DMS79 (cell line): ENCODE measurements around the gene PICALM.
A peak's percentile ranks its signal among the peaks of the same experiment; 100 is the strongest.

Experiments
- DNase-seq: peaks from one replicate; lab custom pipeline; 2025; lab: John Stamatoyannopoulos, UW

PICALM gene

DNA sequence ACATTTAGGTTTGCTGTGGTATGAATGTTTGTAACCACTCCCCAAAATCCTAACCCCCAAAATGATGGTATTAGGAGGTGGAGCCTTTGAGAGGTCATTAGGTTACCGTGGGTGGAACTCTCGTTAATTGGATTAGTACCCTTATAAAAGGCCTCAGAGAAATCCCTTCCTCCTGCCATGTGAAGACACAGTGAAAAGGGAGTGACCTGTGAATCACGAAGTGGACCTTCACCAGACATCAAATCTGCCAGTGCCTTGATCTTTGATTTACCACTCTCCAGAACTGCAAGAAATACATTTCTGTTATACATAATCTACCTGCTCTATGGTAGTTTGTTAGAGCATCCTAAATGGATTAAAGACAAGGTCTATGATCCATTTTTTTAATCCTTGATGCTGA, 12.6 kb upstream of the PICALM start:
- no peak for DNase-seq

DNA sequence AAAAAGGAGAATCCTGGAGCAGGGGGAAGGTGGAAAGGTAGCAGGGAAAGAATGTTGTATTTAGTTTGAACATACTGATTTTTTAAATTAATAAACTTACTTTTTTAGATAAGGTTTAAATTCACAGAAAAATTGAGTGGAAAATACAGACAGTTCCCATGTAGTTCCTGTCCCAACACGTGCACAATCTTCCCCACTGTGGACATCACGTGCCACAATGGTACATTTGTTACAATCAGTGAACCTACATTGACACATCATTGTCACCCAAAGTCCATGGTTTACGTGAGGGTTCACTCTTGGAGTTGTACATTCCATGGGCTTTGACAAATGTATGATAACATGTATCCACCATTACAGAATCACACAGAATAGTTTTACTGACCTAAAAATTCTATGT, 10.5 kb upstream of the PICALM start:
- no peak for DNase-seq

- no peak for DNase-seq
These were observed 5.1 kb upstream of the PICALM start for GRCh38 chr11:86073948-86074347.

- no peak for DNase-seq
These were observed 3.3 kb upstream of the PICALM start for GRCh38 chr11:86072211-86072610.

DNA sequence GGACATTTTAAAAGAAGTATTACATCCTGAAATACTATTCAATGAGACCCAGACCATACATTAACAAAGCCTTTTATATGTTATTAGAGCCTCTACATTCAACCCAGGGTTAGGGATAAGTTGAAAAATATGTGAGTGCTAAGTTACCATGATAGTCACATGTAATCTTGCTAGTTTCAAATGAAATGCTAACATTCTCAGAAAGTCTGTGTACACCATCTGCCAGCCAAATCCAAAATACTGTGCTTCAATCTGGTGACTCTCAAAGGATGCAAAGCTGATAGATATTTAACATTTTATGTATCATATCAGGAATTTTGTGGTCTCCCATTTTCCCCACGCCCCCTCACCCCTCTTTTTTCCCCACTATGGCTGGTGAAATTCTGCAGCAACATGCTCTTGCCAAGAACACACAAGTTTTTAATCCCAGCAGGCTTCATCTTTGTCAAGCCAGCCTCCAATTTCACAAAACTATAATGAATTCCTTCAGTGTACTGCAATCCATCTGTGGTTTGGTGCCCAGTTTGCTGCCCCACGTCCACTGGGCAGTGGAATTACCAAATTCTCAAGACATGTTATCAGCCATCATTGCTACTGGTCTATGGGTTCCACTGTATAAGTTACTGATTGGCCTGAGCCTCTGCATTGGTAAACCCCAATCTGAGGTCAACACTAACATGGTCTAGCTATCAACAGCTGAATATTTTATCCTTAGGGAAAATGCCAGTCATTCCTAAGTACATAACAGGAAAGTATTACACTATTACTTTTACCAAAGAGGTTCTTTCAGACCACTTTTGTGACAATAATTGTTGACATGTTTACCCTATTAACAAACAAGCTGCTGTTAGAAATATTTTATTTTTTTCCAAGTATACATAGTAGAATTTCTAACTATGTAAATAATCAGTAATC, 1.5 kb upstream of the PICALM start:
- DNase-seq, result no peak

DNA sequence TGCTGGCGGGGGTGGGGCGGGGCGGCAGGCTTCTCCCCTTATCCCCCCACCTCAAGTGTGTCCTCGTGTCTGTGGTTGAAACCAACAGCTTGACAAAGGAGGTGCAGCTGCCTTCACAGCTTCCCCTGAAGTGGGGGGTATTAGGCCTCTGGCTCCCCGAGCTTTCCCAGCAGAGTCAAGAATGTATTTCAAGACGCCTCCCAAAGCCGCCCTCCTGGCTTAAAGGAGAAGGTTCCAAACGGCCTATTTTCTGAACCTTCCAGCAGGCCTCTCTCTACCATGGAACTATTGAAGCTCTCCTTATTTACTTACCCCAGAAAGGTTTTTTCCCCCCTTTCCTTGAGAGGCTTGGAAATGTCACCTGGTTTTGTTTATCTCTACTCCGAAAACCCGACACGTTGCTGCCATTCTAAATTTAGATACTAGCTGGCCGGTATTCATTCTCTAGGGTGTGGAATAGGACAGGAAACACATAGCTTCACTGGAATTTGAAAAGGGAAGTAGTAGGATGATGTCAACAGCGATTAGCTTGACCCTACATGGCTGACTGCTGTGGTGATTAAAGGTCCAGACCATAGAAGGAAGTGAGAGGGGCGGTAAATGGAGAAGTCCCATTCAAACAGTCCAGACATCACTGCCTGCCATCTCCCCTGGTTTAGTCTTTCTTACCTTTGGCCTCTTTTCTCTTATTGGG, 671 bp upstream of the PICALM start:
- DNase-seq, result no peak

DNA sequence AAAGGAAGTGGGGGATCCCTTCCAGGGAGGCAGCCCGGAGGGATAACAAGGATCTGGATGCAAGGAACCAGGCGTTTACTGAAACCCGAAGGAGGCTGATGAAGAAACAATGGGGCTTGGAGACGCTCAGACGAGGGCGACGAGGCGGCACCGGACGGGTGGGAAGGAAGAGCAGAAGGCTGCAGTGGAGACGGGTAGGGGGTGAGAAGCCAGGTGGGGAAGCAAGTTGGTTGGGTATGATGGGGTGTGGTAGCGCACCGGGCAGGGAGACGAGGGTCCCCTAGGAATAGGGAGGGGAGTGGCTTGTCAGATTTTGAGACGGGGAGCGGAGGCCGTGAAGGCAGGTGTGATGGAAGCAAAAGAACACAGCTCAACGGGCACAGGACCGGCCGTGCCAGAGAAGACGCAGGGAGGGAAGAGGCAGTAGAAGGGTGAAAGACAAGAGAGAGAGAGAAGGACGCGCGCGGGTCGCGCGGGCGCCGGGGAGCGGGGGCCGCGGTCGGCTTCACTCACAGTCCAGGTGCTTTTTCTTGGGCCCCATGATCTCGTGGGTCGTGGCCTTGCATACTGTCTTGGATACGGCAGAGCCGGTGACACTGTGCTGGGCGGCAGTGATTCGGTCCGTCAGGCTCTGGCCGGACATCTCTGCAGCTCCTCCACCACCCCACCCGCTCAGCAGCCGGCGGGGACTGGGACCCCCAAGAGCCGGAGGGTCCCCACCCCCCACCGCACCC, 579 bp downstream of the PICALM start:
- DNase-seq, result peak; percentile 39

GRCh38 chr11:86067851-86068137, 1.1 kb downstream of the PICALM start:
- peak; percentile 39 for DNase-seq

- peak; percentile 1 for DNase-seq
These were observed 1.7 kb downstream of the PICALM start for GRCh38 chr11:86067009-86067850.

- no peak for DNase-seq
These were observed 2.3 kb downstream of the PICALM start for GRCh38 chr11:86066657-86067008.

- DNase-seq, result no peak
These were observed 2.9 kb downstream of the PICALM start for GRCh38 chr11:86066033-86066432.

DNA sequence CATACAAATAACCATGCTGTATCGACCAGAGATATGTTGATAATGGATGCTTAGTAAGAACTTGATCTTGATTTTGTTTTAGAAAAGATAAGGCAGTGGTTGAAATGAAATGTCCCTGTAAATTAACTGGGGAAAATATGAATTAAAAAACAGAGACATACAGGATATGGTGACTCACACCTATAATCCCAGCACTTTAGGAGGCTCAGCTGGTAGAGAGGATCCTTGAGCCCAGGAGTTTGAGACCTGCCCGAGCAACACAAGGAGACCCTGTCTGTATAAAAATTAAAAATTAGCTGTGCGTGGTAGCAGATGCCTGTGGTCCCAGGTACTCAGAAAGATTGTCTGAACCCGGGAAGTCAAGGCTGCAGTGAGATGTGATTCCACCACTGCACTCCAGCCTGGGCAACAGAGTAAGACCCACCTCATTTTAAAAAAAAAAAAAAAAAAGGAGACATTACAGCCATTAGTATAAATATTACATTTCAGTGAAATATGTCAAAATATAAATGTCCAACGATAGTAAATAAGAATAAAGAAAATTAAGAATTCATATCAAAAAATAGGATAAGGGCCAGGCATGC, 4.6 kb downstream of the PICALM start:
- DNase-seq, result no peak

GRCh38 chr11:86063536-86063935, 5.3 kb downstream of the PICALM start:
- DNase-seq, result no peak

GRCh38 chr11:86062719-86063118, 6.2 kb downstream of the PICALM start:
- no peak for DNase-seq

- DNase-seq, result no peak
These were observed 7.2 kb downstream of the PICALM start for GRCh38 chr11:86061483-86062205.

DNA sequence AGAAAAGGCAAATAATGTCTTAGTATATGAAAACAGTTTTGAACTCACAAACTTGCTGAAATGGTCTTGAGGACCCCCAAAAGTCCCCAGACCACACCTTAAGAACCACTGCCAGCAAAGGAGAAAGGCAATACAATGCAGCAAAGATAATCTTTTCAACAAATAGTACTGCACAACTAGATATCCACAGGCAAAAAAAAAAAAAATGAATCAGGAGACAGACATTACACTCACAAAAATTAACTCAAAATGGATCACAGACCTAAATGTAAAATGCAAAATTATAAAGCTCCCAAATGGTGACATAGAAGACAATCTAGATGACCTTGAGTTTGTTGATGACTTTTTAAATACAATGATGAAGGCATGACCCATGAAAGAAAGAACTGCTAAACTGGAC, 8.3 kb downstream of the PICALM start:
- DNase-seq, result no peak

DNA sequence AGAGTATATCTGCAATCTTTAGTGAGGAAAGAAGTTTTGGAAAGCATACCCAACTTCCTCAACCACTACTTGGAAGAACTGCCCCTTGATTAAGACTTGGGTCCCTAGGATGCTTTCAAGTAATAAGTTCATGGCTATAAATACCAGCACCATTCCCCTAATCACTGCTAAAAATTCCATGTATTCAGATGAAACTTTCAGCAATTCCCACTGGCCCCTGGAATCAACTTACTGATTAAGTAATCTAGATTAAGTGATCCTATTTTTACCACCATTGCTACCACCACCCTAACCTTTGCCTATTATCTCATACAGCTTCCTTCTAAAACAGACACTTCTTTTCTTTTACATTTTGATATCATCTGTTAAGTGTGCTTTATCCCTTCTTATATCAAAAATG, 10.5 kb downstream of the PICALM start:
- no peak for DNase-seq

DNA sequence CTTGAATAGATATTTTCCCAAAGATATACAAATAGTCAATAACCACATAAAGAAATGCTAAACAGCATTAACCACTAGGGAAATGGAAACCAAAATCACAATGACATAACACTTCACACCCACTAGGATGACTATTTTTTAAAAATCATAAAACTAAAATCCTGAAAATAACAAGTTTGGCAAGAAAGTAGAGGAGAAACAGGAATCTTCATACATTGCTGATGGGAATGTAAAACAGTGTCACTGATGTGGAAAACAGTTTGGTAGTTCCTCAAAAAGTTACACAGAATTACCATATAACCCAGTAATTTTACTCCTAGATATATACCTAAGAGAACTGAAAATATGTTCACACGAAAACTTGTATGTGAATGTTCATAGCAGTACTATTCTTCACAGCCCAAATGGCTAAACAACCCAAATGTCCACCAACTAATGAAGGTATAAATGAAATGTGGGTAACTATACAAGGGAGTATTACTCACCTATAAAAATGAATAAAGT, 12.5 kb downstream of the PICALM start:
- no peak for DNase-seq

DNA sequence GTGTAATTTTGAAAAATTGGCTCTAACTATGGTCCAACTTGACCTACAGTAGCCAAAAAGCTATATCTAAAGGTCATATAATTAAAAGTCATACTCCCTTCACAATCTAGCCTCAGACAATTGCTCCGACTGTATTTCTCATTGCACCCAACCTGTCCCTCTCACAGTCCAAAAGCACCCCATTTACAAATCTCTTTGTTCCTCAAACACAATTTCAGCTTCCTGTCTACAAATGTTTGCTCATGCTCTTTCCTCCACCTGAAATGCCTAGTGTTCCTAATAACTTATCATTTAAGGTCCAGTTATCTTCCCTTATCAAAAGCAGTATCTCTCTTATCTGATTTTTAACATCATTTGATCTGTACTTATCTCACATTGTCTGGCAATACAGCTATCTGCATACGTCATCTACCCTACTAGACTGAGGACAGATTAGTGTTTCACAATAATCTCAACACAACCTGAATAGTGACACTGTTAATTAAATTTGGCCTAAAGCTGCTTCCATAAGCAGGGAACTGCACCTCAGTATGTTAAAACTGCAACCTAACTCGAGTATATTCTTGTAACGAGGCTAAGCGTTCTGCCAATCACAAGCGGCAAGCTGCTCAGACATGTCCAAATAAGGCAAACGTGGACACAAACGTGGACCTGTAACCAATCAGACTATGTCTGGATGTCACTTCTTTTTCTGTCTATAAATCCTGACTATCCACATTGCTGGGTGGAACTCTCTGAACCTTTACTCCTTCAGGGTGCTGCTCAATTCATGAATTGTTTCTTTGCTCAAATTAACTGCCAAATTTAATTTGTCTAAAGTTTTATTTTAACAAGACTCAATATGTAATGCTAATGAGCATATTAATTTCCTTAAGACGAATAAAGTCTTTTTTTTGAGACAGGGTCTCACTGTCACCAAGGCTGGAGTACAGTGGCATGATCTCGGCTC, 15.9 kb downstream of the PICALM start:
- no peak for DNase-seq
